ENCODE results near the gene NHERF2. TPM values are rescaled to one million over a fixed set of nuclear protein-coding genes. Genes with fewer than 3 reads are reported as not detected.

Gene NHERF2
- total RNA-seq, 1 donor from 2014 or later, result 78.8 TPM

DNA sequence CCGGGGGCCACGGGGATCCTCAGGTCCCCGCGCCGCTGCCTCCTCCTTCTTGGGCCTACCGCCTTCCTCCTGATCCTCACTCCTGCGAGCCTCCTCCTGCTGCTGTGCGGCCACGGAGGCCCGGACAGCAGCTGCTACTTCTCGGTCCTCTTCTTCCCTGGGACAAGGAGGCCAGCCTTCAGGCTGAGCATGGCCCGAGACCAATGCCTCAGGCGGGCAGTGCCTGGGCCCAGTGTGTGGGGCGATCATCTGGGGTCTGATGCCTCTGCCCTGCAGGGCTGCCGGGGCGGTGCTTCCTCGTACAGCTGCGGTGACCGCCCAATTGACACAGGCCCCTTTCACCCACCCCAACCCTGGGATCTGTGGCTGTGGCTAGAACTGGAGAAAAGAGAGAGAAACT, 25.7 kb upstream of the NHERF2 start:
- no peak overlapping the region for H3K4me3 Mint-ChIP-seq (ENCODE audit: unreplicated experiment)
- H3K9me3 Mint-ChIP-seq (ENCODE audit: unreplicated experiment), result no peaks in the 10 kb centered on the region
- H3K36me3 Mint-ChIP-seq (ENCODE audit: low read depth, unreplicated experiment), result peaks cover 4% of the 10 kb centered on the region
- peaks cover 4% of the 10 kb centered on the region for H3K27me3 Mint-ChIP-seq (ENCODE audit: unreplicated experiment)
- TF ChIP-seq, protein P1, sequence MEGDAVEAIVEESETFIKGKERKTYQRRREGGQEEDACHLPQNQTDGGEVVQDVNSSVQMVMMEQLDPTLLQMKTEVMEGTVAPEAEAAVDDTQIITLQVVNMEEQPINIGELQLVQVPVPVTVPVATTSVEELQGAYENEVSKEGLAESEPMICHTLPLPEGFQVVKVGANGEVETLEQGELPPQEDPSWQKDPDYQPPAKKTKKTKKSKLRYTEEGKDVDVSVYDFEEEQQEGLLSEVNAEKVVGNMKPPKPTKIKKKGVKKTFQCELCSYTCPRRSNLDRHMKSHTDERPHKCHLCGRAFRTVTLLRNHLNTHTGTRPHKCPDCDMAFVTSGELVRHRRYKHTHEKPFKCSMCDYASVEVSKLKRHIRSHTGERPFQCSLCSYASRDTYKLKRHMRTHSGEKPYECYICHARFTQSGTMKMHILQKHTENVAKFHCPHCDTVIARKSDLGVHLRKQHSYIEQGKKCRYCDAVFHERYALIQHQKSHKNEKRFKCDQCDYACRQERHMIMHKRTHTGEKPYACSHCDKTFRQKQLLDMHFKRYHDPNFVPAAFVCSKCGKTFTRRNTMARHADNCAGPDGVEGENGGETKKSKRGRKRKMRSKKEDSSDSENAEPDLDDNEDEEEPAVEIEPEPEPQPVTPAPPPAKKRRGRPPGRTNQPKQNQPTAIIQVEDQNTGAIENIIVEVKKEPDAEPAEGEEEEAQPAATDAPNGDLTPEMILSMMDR (IDR thresholded peaks at IDR 0.05; ENCODE audit: unreplicated experiment), result no peak
- peaks cover 2% of the 10 kb centered on the region for H3K4me1 Mint-ChIP-seq (ENCODE audit: unreplicated experiment)
- no peak overlapping the region for H3K27ac Mint-ChIP-seq (ENCODE audit: unreplicated experiment)
- DNase-seq (ENCODE audit: low spot score), result no peak

DNA sequence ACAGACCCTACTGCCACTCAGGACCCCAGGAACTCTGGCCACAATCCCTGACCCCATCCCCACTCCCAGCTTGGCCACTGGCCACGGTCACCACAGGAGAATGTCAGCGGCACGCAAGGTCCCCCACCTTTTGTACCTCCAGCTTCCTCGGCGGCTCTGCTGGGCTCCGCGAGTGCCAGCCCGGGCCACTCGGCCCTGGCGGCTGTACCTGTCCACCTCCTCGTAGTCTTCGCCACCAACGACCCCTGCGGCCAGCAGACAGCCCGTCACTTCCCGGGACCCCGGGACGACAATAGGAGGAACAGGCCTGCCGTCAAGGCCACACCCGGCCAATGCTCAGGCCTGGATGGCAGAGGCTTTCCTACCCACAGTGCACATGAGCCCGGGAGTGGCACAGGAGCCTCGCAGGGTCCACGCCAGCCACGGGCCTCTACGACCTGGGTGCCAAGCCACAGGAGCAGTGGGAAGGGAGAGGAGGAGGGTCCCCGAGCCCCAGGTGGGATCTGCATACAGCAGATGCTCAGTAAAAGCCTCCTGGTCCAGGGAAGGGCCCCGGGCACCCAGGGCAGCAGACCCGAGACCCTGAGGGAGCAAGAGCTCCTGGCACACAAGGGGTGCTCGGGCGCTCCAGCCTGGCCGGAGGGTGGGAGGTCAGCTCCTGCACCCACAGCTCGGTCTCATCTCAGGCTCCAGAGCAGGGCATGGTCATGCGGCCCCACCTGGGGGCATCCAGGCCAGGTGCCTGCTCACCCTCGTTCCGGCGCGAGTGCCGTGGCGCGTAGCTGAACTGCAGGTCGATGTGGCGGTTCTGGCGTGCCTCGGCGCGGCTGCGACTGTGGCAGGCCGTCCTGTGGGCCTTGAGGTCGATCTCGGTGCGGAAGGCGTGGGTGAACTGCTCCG, 25.0 kb upstream of the NHERF2 start:
- Mint-ChIP-seq H3K4me3 (ENCODE audit: unreplicated experiment) (no peak overlapping the region), H3K27ac (ENCODE audit: unreplicated experiment) (no peak overlapping the region), H3K27me3 (ENCODE audit: unreplicated experiment) (peaks cover 6% of the 10 kb centered on the region), H3K4me1 (ENCODE audit: unreplicated experiment) (peaks cover 4% of the 10 kb centered on the region), H3K9me3 (ENCODE audit: unreplicated experiment) (no peaks in the 10 kb centered on the region), H3K36me3 (ENCODE audit: low read depth, unreplicated experiment) (peaks cover 4% of the 10 kb centered on the region)
- TF ChIP-seq, protein P1 (IDR thresholded peaks at IDR 0.05; ENCODE audit: unreplicated experiment), result no peak
- no peak for DNase-seq (ENCODE audit: low spot score)

DNA sequence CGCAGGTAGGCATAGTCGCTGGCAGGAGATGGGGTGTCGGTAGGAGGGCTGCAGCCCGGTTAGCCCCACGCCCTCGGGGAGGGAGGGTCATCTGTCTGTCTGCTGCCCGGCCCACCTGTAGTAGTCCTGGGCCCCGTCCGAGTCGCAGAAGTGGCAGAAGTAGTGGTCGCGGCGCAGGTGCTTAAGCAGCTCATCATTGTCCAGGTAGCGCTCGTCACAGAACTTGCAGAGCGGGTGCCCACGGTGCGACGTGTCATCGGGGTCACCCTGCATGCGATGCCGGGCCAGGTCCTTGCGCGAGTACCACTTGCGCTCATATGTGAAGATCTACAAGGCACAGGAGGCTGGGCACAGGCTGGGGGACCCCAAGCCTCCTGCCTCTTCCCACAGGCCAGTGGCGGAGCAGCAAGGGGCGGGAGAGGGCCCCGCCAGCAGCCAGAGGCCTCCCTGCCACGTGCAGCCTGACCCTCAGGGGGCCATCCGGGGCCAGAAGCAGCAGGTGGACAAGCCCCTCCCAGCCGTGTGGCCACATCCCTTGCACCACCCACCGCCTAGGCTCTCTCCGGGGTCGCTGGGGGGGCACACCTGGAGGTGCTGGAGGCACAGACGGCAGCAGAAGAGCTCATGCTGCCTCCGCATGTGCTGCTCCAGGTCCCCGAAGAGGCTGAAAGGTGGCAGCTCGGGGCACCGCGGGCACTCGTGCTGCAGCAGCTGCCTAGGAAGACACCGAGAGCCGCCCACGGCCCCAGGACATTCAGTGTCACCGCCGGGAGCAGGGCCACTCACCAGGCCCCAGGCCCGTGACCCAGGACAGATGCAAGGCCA, 24.1 kb upstream of the NHERF2 start:
- TF ChIP-seq, protein P1 (IDR thresholded peaks at IDR 0.05; ENCODE audit: unreplicated experiment), result no peak

DNA sequence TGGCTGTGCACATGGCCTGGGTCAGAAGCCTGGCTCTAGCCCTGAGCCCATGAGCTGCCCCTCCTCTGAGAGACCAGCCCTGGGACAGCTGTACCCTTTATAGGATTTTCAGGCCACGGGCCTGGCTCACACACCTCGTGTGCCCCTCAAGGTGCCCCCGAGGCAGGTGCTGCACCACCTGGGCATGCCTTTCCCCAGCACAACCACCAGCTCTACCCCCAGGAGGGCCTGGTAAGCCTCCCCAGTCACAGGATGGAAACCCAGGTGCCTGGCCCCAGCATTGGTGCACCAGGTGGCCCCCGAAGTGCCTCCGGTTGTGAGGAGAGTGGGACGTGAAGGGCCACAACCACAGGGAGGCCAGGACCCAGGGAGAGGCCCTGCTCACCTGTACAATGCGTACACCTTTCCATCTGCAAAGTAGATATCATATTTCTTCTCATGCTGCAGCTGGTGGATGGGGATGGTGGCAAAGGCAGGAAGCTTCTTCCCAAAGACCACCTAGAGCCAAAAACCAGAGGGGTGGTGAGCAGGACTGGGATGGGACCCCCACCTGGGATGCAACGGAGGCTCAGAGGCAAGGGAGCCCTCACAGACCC, 23.4 kb upstream of the NHERF2 start:
- Mint-ChIP-seq H3K4me3 (ENCODE audit: unreplicated experiment) (no peak overlapping the region), H3K36me3 (ENCODE audit: low read depth, unreplicated experiment) (peaks cover 1% of the 10 kb centered on the region), H3K27ac (ENCODE audit: unreplicated experiment) (no peak overlapping the region), H3K9me3 (ENCODE audit: unreplicated experiment) (no peaks in the 10 kb centered on the region), H3K27me3 (ENCODE audit: unreplicated experiment) (peaks cover 9% of the 10 kb centered on the region), H3K4me1 (ENCODE audit: unreplicated experiment) (peaks cover 10% of the 10 kb centered on the region)
- DNase-seq (ENCODE audit: low spot score), result no peak
- TF ChIP-seq, protein P1 (IDR thresholded peaks at IDR 0.05; ENCODE audit: unreplicated experiment), result no peak

More for the DNA sequence above, 24.1 kb upstream of the NHERF2 start:
- no peaks in the 10 kb centered on the region for H3K9me3 Mint-ChIP-seq (ENCODE audit: unreplicated experiment)
- peaks cover 5% of the 10 kb centered on the region for H3K4me1 Mint-ChIP-seq (ENCODE audit: unreplicated experiment)
- DNase-seq (ENCODE audit: low spot score), result no peak
- H3K4me3 Mint-ChIP-seq (ENCODE audit: unreplicated experiment), result peak overlapping the region; percentile 37
- peaks cover 7% of the 10 kb centered on the region for H3K27me3 Mint-ChIP-seq (ENCODE audit: unreplicated experiment)
- no peaks in the 10 kb centered on the region for H3K36me3 Mint-ChIP-seq (ENCODE audit: low read depth, unreplicated experiment)
- no peak overlapping the region for H3K27ac Mint-ChIP-seq (ENCODE audit: unreplicated experiment)
